NT2/D1 (cell line): Measurements from ENCODE around the gene CKMT2.

Source experiments
- YY1 ChIP-seq: IDR thresholded peaks from 2 replicates; pipeline ENCODE4 v1.6.1; 2011; ENCODE audit not compliant: insufficient read length, insufficient read depth
- ZNF274 ChIP-seq: IDR thresholded peaks from 2 replicates; pipeline ENCODE4 v1.6.1; 2011; ENCODE audit warnings: mild to moderate bottlenecking, low read depth, low read length

DNA sequence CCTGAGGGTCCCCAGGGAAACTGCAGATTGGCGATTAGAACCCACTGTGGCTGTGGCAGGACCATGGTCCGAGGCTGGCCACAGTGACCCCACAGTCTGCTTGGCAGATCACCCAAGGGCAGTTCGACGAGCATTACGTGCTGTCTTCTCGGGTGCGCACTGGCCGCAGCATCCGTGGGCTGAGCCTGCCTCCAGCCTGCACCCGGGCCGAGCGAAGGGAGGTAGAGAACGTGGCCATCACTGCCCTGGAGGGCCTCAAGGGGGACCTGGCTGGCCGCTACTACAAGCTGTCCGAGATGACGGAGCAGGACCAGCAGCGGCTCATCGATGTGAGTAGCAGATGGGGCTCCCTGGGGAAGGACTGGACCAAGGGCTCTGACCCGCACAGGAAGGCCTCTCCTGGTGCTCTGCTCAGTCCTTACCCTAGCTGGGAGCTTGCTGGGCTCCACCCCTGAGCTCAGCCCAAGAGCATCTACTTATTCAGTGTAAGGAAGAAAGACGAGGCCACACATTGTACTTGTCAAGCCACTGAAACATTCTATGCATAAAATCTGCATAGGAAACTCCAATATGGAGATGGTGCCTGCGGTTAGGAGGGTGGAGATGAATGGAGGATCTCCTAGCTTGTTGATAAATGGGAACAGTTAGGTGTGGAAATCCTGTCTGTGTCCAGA lies 21.9 kb downstream of the CKMT2 start:
- TF ChIP-seq ZNF274: no peak
- TF ChIP-seq YY1: no peak
